ENCODE data around the gene STX8. TPM values are rescaled to one million over a fixed set of nuclear protein-coding genes. Genes with fewer than 3 reads are reported as not detected.

The STX8 gene
- total RNA-seq, 1 experiment from 2014 or later, result 50.3 TPM

GRCh38 chr17:9517396-9517795, 58.2 kb downstream of the STX8 start:
- no peak for ATAC-seq
- no peak for TF ChIP-seq POLR2AphosphoS5 (IDR thresholded peaks at IDR 0.05; ENCODE audit: low read depth, low read length)
- TF ChIP-seq, protein P1, sequence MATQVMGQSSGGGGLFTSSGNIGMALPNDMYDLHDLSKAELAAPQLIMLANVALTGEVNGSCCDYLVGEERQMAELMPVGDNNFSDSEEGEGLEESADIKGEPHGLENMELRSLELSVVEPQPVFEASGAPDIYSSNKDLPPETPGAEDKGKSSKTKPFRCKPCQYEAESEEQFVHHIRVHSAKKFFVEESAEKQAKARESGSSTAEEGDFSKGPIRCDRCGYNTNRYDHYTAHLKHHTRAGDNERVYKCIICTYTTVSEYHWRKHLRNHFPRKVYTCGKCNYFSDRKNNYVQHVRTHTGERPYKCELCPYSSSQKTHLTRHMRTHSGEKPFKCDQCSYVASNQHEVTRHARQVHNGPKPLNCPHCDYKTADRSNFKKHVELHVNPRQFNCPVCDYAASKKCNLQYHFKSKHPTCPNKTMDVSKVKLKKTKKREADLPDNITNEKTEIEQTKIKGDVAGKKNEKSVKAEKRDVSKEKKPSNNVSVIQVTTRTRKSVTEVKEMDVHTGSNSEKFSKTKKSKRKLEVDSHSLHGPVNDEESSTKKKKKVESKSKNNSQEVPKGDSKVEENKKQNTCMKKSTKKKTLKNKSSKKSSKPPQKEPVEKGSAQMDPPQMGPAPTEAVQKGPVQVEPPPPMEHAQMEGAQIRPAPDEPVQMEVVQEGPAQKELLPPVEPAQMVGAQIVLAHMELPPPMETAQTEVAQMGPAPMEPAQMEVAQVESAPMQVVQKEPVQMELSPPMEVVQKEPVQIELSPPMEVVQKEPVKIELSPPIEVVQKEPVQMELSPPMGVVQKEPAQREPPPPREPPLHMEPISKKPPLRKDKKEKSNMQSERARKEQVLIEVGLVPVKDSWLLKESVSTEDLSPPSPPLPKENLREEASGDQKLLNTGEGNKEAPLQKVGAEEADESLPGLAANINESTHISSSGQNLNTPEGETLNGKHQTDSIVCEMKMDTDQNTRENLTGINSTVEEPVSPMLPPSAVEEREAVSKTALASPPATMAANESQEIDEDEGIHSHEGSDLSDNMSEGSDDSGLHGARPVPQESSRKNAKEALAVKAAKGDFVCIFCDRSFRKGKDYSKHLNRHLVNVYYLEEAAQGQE (IDR thresholded peaks at IDR 0.05; ENCODE audit: insufficient read depth in 1 of 2, low read depth in 2 of 2, low read length in 1 of 2), result no peak
- TF ChIP-seq, protein P2, sequence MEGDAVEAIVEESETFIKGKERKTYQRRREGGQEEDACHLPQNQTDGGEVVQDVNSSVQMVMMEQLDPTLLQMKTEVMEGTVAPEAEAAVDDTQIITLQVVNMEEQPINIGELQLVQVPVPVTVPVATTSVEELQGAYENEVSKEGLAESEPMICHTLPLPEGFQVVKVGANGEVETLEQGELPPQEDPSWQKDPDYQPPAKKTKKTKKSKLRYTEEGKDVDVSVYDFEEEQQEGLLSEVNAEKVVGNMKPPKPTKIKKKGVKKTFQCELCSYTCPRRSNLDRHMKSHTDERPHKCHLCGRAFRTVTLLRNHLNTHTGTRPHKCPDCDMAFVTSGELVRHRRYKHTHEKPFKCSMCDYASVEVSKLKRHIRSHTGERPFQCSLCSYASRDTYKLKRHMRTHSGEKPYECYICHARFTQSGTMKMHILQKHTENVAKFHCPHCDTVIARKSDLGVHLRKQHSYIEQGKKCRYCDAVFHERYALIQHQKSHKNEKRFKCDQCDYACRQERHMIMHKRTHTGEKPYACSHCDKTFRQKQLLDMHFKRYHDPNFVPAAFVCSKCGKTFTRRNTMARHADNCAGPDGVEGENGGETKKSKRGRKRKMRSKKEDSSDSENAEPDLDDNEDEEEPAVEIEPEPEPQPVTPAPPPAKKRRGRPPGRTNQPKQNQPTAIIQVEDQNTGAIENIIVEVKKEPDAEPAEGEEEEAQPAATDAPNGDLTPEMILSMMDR (IDR thresholded peaks at IDR 0.05), result no peak
- TF ChIP-seq SIN3A (IDR thresholded peaks at IDR 0.05; ENCODE audit: borderline replicate concordance, insufficient read depth, low read depth, low read length), result no peak
- TF ChIP-seq TCF7L2 (IDR thresholded peaks at IDR 0.05; ENCODE audit: low read depth, low read length), result no peak
- BruUV-seq (replicated peaks), result no TSS peak
- Histone ChIP-seq H3K9me3 (ENCODE audit: control insufficient read depth, insufficient read depth, low read depth, low read length) (no peaks in the 10 kb centered on the region), H3K27ac (ENCODE audit: low read length) (no peak overlapping the region), H3K36me3 (ENCODE audit: control insufficient read depth, insufficient read depth, low read length) (no peaks in the 10 kb centered on the region), H3K4me3 (ENCODE audit: low read depth in 2 of 2, low read length in 2 of 2) (no peak overlapping the region), H3K4me1 (ENCODE audit: control insufficient read depth, insufficient read depth, low read length) (no peaks in the 10 kb centered on the region; the same call in 1 of the 2 replicates), H3K27me3 (ENCODE audit: control insufficient read depth, insufficient read depth, low read length) (no peaks in the 10 kb centered on the region)
- ChIA-PET CTCF (no interaction called here), POLR2A (no interaction called here)
- DNase-seq (ENCODE audit: low read depth, low spot score), result no peak
- intact Hi-C loops (cut with micrococcal nuclease; ENCODE audit: unreplicated experiment) (no loop called here), in situ Hi-C loops (cut with HindIII; ENCODE audit: low pct_unique_long_range_greater_than_20kb, low sequenced_read_pairs) (no loop called here)

- Histone ChIP-seq H3K36me3 (ENCODE audit: control insufficient read depth, insufficient read depth, low read length) (no peaks in the 10 kb centered on the region), H3K4me3 (ENCODE audit: low read depth in 2 of 2, low read length in 2 of 2) (no peak overlapping the region), H3K27me3 (ENCODE audit: control insufficient read depth, insufficient read depth, low read length) (no peaks in the 10 kb centered on the region), H3K4me1 (ENCODE audit: control insufficient read depth, insufficient read depth, low read length) (no peaks in the 10 kb centered on the region), H3K27ac (ENCODE audit: low read length) (no peak overlapping the region), H3K9me3 (ENCODE audit: control insufficient read depth, insufficient read depth, low read depth, low read length) (peaks cover 7% of the 10 kb centered on the region; the same call in 1 of the 2 replicates)
- TF ChIP-seq POLR2AphosphoS5 (IDR thresholded peaks at IDR 0.05; ENCODE audit: low read depth, low read length), result no peak
- TF ChIP-seq, protein P2 (IDR thresholded peaks at IDR 0.05), result no peak
- no peak for TF ChIP-seq TCF7L2 (IDR thresholded peaks at IDR 0.05; ENCODE audit: low read depth, low read length)
- TF ChIP-seq, protein P1 (IDR thresholded peaks at IDR 0.05; ENCODE audit: insufficient read depth in 1 of 2, low read depth in 2 of 2, low read length in 1 of 2), result no peak
- TF ChIP-seq SIN3A (IDR thresholded peaks at IDR 0.05; ENCODE audit: borderline replicate concordance, insufficient read depth, low read depth, low read length), result no peak
- no TSS peak for BruUV-seq (replicated peaks)
- CTCF ChIA-PET, result no interaction called here
- POLR2A ChIA-PET, result no interaction called here
- no peak for DNase-seq (ENCODE audit: low read depth, low spot score)
- ATAC-seq, result no peak
- in situ Hi-C loops (cut with HindIII; ENCODE audit: low pct_unique_long_range_greater_than_20kb, low sequenced_read_pairs) (no loop called here), intact Hi-C loops (cut with micrococcal nuclease; ENCODE audit: unreplicated experiment) (no loop called here)
Observed at GRCh38 chr17:9513266-9513665, 62.4 kb downstream of the STX8 start.
